HG03108 (cell line): ENCODE data around the gene OPN1SW.

Experiments
- ATAC-seq: cut with Tn5 transposase; IDR thresholded peaks from one replicate; pipeline ENCODE4 v1.9.1; 2021; ENCODE audit warnings: moderate library complexity; ENCODE audit not compliant: unreplicated experiment

Gene OPN1SW

GRCh38 chr7:128735436-128735835 lies 40.2 kb downstream of the OPN1SW start:
- no peak for ATAC-seq

GRCh38 chr7:128734890-128735289 lies 40.7 kb downstream of the OPN1SW start:
- no peak for ATAC-seq

- no peak for ATAC-seq
Measured at GRCh38 chr7:128733278-128733645, 42.3 kb downstream of the OPN1SW start.

GRCh38 chr7:128732521-128733277 lies 42.9 kb downstream of the OPN1SW start:
- ATAC-seq = no peak

- ATAC-seq = no peak
Measured at GRCh38 chr7:128731184-128731583, 44.4 kb downstream of the OPN1SW start.

GRCh38 chr7:128729494-128729893 lies 46.1 kb downstream of the OPN1SW start:
- no peak for ATAC-seq

GRCh38 chr7:128728598-128728997 lies 47.0 kb downstream of the OPN1SW start:
- no peak for ATAC-seq

- no peak for ATAC-seq
Measured at GRCh38 chr7:128727239-128727638, 48.4 kb downstream of the OPN1SW start.

- ATAC-seq = no peak
Measured at GRCh38 chr7:128726737-128727072, 48.9 kb downstream of the OPN1SW start.

GRCh38 chr7:128726059-128726736 lies 49.4 kb downstream of the OPN1SW start:
- ATAC-seq = no peak

- no peak for ATAC-seq
Measured at GRCh38 chr7:128725531-128725930, 50.1 kb downstream of the OPN1SW start.

GRCh38 chr7:128724743-128725142 lies 50.9 kb downstream of the OPN1SW start:
- no peak for ATAC-seq
